ENCODE measurements around the gene ARSG. TPM values are rescaled to one million over a fixed set of nuclear protein-coding genes. Genes with fewer than 3 reads are reported as not detected.
A peak's percentile ranks its signal among the peaks of the same experiment; 100 is the strongest.

The ARSG gene
- total and polyA plus RNA-seq, 2 of the 13 experiments (the other 11 are each of a cell fraction or from before 2014, with no cell fraction given), result 3.7 to 15.2 TPM

- TF ChIP-seq BATF2 (CRISPR knock-in tag; IDR thresholded peaks at IDR 0.05), result peak; percentile 86
- TF ChIP-seq ZNF589 (CRISPR knock-in tag; conservative IDR thresholded peaks at IDR 0.05), result 0 out of 2 replicates have a peak, but pooled peaks have one; percentile 90
- TF ChIP-seq SOX5 (CRISPR knock-in tag; IDR thresholded peaks at IDR 0.05; ENCODE audit: borderline replicate concordance), result peak; percentile 83
- peak; percentile 53 for TF ChIP-seq ATF7 (IDR thresholded peaks at IDR 0.05)
- 0 out of 2 replicates have a peak, but pooled peaks have one; percentile 49 for TF ChIP-seq ATF7 (CRISPR knock-in tag; IDR thresholded peaks at IDR 0.05)
- no peak; the same call in 1 of the 2 replicates for TF ChIP-seq PHF8 (CRISPR knock-in tag; IDR thresholded peaks at IDR 0.05)
- TF ChIP-seq KLF11 (CRISPR knock-in tag; IDR thresholded peaks at IDR 0.05), result 0 out of 2 replicates have a peak, but pooled peaks have one; percentile 45
- TF ChIP-seq, protein P1, sequence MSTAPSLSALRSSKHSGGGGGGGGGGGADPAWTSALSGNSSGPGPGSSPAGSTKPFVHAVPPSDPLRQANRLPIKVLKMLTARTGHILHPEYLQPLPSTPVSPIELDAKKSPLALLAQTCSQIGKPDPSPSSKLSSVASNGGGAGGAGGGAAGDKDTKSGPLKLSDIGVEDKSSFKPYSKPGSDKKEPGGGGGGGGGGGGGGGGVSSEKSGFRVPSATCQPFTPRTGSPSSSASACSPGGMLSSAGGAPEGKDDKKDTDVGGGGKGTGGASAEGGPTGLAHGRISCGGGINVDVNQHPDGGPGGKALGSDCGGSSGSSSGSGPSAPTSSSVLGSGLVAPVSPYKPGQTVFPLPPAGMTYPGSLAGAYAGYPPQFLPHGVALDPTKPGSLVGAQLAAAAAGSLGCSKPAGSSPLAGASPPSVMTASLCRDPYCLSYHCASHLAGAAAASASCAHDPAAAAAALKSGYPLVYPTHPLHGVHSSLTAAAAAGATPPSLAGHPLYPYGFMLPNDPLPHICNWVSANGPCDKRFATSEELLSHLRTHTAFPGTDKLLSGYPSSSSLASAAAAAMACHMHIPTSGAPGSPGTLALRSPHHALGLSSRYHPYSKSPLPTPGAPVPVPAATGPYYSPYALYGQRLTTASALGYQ (CRISPR knock-in tag; IDR thresholded peaks at IDR 0.05), result peak; percentile 74
- no peak; the same call in 1 of the 2 replicates for TF ChIP-seq FOSL1 (CRISPR knock-in tag; IDR thresholded peaks at IDR 0.05; ENCODE audit: borderline replicate concordance)
- TF ChIP-seq SRY (CRISPR knock-in tag; IDR thresholded peaks at IDR 0.05), result peak; percentile 43; the same call in 1 of the 2 replicates
- TF ChIP-seq TCF7L2 (IDR thresholded peaks at IDR 0.05; ENCODE audit: low read depth, low read length), result no peak
- no peak; the same call in none of the 2 replicates for TF ChIP-seq ZNF264 (CRISPR knock-in tag; IDR thresholded peaks at IDR 0.05)
- TF ChIP-seq EED (CRISPR knock-in tag; IDR thresholded peaks at IDR 0.05), result peak; percentile 96
- TF ChIP-seq NFAT5 (CRISPR knock-in tag; IDR thresholded peaks at IDR 0.05), result peak; percentile 50; the same call in 1 of the 2 replicates
- peak; percentile 49; the same call in 1 of the 2 replicates for TF ChIP-seq ZNF441 (CRISPR knock-in tag; IDR thresholded peaks at IDR 0.05; ENCODE audit: borderline replicate concordance)
- TF ChIP-seq ISX (CRISPR knock-in tag; conservative IDR thresholded peaks at IDR 0.05), result 0 out of 2 replicates have a peak, but pooled peaks have one; percentile 72
- peak; percentile 68 for TF ChIP-seq ZNF263 (CRISPR knock-in tag; IDR thresholded peaks at IDR 0.05)
- TF ChIP-seq, protein P2, sequence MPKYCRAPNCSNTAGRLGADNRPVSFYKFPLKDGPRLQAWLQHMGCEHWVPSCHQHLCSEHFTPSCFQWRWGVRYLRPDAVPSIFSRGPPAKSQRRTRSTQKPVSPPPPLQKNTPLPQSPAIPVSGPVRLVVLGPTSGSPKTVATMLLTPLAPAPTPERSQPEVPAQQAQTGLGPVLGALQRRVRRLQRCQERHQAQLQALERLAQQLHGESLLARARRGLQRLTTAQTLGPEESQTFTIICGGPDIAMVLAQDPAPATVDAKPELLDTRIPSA (CRISPR knock-in tag; IDR thresholded peaks at IDR 0.05; ENCODE audit: borderline replicate concordance), result peak; percentile 76; the same call in 1 of the 2 replicates
- TF ChIP-seq ZMYM4 (CRISPR knock-in tag; IDR thresholded peaks at IDR 0.05), result peak; percentile 87
Measured at GRCh38 chr17:68378268-68379176, 87.2 kb downstream of the ARSG start (continued).
